Common myeloid progenitor, CD34-positive (primary cell): Measurements from ENCODE around the gene DENR.
"Not testable (repeated sequence)": the region's sequence is repeated elsewhere in the genome, so short reads cannot be mapped to it uniquely, and the experiment has no call there.

Experiments
- CTCF ChIA-PET: fragments of 350-600 bp; sonication (Branson Sonifier 250); formaldehyde crosslinking; loops from one replicate; lab custom pipeline; 2021; ENCODE audit warnings: antibody characterized with exemption; lab: Charles Lee
- POLR2A ChIA-PET: fragments of 350-600 bp; sonication (Branson Sonifier 250); formaldehyde crosslinking; loops from one replicate; lab custom pipeline; 2021; ENCODE audit warnings: antibody characterized with exemption; lab: Charles Lee
- DNase-seq, 3 donors: peaks; one replicate each; pipeline versions ENCODE4 v3.0.0 to v3.0.0-alpha.2; 2013
- H3K27ac ChIP-seq, 2 experiments: 1 replicate in 1 of 2; 2 replicates in 1 of 2; pipeline ENCODE4 v1.7.0; 2013; ENCODE audit warnings: inconsistent platforms in 2 of 2, low read length in 2 of 2, mild to moderate bottlenecking in 2 of 2, low read depth in 1 of 2, moderate library complexity in 1 of 2; ENCODE audit not compliant: severe bottlenecking in 2 of 2, insufficient read depth in 1 of 2, poor library complexity in 1 of 2
- H3K27me3 ChIP-seq, 5 experiments: replicated peaks in 2 of 5; 1 replicate in 3 of 5; 2 replicates in 2 of 5; pipeline versions ENCODE4 v1.6.1 to v1.7.0; 2013; ENCODE audit warnings: low read length in 4 of 5, mild to moderate bottlenecking in 2 of 5, moderate library complexity in 2 of 5, inconsistent platforms in 1 of 5; ENCODE audit not compliant: insufficient read depth in 5 of 5, control insufficient read depth in 4 of 5
- H3K36me3 ChIP-seq, 4 experiments: 1 replicate in 2 of 4; 2 replicates in 2 of 4; pipeline versions ENCODE4 v1.6.1 to v1.7.0; 2013; ENCODE audit warnings: low read length in 3 of 4, control low read depth in 1 of 4, mild to moderate bottlenecking in 1 of 4; ENCODE audit not compliant: control insufficient read depth in 4 of 4, insufficient read depth in 4 of 4
- H3K4me1 ChIP-seq, 4 experiments: 1 replicate in 3 of 4; 2 replicates in 1 of 4; pipeline versions ENCODE4 v1.6.1 to v1.7.1; 2013; ENCODE audit warnings: low read length in 3 of 4, mild to moderate bottlenecking in 3 of 4, control low read depth in 1 of 4, inconsistent platforms in 1 of 4, moderate library complexity in 1 of 4; ENCODE audit not compliant: control insufficient read depth in 4 of 4, insufficient read depth in 4 of 4; ENCODE audit errors: control extremely low read depth in 1 of 4
- H3K4me3 ChIP-seq, 7 experiments: 1 replicate in 4 of 7; 2 replicates in 3 of 7; pipeline versions ENCODE4 v1.5.1 to v1.7.0; 2013; ENCODE audit warnings: mild to moderate bottlenecking in 7 of 7, low read length in 6 of 7, moderate library complexity in 6 of 7, inconsistent platforms in 2 of 7, low read depth in 2 of 7, control low read depth in 1 of 7; ENCODE audit not compliant: insufficient read depth in 4 of 7, control insufficient read depth in 1 of 7; ENCODE audit errors: extremely low read depth in 1 of 7
- H3K9me3 ChIP-seq, 5 experiments: 1 replicate in 4 of 5; 2 replicates in 1 of 5; pipeline versions ENCODE4 v1.6.1 to v1.7.1; 2013; ENCODE audit warnings: low read length in 4 of 5, mild to moderate bottlenecking in 2 of 5, inconsistent platforms in 1 of 5, low read depth in 1 of 5, moderate library complexity in 1 of 5; ENCODE audit not compliant: control insufficient read depth in 4 of 5, insufficient read depth in 2 of 5; ENCODE audit errors: control extremely low read depth in 1 of 5
- WGBS: methylation state at CpG from one replicate; pipeline ENCODE4 v1.1.5; 2013; ENCODE audit not compliant: insufficient coverage; 5-methylcytosine and 5-hydroxymethylcytosine counted together

Gene DENR

DNA sequence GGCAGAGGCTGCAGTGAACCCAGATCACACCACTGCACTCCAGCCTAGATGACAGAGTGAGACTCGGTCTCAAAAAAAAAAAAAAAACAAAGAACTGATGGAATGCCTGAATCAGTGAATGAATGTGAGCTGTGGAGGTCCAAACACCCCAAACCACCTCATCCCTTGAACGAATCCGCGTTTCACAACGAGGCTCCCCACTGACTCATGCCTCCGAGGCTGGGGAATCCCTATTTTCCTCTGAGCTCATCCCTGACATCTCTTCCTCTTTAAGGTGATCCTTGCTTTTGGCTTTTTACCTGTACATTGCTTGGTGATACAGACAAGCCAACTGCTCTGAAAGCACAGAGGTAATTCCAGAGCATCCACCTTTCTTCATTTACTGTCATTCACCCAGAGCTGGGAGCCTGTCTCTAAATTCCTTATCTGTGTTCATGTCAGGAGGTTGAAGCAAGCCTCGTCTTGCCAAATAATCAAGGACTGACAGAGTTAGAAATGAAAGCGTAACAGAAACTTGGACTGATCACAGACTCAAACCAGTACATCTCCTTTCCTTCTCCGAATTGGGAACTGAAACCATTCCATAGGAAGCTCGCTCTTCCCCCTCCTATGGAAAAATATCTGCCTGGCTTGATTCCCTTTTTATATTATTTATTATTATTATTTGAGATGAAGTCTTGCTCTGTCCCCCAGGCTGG is 39.0 kb upstream of the DENR start:
- CTCF ChIA-PET, H3K4me1 ChIP-seq, DNase-seq, H3K4me3 ChIP-seq, H3K9me3 ChIP-seq, H3K36me3 ChIP-seq, POLR2A ChIA-PET, H3K27ac ChIP-seq, H3K27me3 ChIP-seq: not testable (repeated sequence)
- no CpG with 5 or more reads among the region's 10 CpGs for WGBS

DNA sequence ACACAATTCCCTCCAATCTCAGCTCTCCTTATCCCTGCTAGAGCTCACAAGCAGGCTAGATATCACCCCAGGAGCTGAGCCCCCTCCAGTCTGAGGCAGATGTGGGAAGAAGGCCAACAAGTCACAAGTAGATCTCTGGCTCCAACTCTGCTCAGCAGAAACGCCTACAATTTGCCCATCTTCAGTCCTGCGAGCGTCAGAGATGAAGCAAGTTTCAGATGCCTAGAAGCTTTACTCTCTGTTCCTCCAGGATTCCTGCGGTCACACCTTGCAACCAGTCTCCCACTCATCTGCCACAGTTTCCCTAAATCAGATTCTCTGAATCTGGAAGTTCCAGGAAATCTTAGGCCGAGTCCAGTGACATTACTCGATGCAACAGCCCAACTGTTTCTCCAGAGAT is 37.4 kb upstream of the DENR start:
- CTCF ChIA-PET, DNase-seq, H3K4me3 ChIP-seq, H3K27me3 ChIP-seq, H3K9me3 ChIP-seq, H3K4me1 ChIP-seq, H3K27ac ChIP-seq, H3K36me3 ChIP-seq, POLR2A ChIA-PET: not testable (repeated sequence)
- 97% methylated on average over 6 of the region's 6 CpGs for WGBS

DNA sequence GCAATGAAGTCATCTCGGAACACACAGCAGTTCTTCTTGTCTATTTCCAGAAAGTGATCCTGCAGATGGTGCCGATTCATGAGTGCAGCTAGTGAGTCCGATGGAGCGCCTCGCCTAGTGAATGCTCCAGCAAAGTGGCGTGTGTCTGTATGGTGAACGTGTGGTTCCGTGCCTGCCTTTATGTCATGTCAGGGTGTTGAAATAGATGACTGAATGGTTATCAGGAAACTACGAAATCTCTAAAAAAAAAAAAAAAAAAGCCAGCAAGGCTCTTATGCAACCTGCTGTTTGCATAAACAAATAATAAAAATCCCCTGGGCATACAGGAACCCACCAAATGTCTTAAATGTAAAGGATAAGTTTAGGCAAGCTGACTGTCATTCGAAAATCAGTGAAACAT is 36.0 kb upstream of the DENR start, which contains the start of gene HCAR3:
Gene HCAR3, minus strand, starts transcription at position 154 of the 400 bp plus-strand sequence. Its CDS starts 74 bp downstream, at position 80.
- H3K4me1 ChIP-seq, POLR2A ChIA-PET: not testable (repeated sequence)
- 100% methylated on average over 2 of the region's 10 CpGs for WGBS

GRCh38 chr12:122721057-122721545 is 31.5 kb upstream of the DENR start:
- Histone ChIP-seq H3K36me3 (no peaks in the 10 kb centered on the region), H3K9me3 (no peaks in the 10 kb centered on the region), H3K27me3 (no peaks in the 10 kb centered on the region), H3K4me3 (no peak overlapping the region), H3K27ac (no peak overlapping the region), H3K4me1 (peaks cover 2 to 33% (median 28%) of the 10 kb centered on the region in 4 experiments)
- DNase-seq, result no peak
- ChIA-PET POLR2A (interaction anchor here (0.6 kb wide), 1 partner anchor 54 kb away, joined by 3 read pairs; no protein-coding TSS in a partner anchor), CTCF (interaction anchor here (0.6 to 3.4 kb wide), 2 partner anchors 83 to 1656 kb away, joined by 3 to 10 read pairs; no protein-coding TSS in a partner anchor)
- 97% methylated on average over 6 of the region's 11 CpGs for WGBS

More for the DNA sequence above, 36.0 kb upstream of the DENR start, which contains the start of gene HCAR3:
- DNase-seq, result peak in 1 of 3 donors; percentile 32
- H3K27ac ChIP-seq, CTCF ChIA-PET, H3K4me3 ChIP-seq, H3K36me3 ChIP-seq, H3K27me3 ChIP-seq, H3K9me3 ChIP-seq: not testable (repeated sequence)

DNA sequence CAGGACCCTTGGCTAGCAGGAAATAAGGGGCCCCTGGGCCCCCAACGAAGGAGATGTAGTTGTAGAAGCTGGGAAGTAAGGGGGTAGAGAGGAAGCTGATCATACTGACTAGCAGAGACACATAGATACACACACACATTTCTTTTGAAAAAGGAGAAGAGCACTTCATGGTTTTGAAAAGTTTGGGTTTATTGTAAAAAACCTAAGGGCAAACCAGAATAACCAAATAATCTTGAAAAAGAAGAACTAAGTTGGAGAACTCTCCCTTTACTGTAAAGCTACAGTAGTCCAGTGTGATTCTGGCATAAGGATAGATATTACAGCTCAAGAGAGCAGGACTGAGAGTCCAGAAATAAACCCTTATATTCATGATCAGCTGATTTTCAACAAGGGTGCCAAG is 30.2 kb upstream of the DENR start:
- peaks cover 6 to 44% (median 34%) of the 10 kb centered on the region in 4 experiments for H3K4me1 ChIP-seq
- H3K36me3 ChIP-seq, result no peaks in the 10 kb centered on the region
- no peak overlapping the region for H3K27ac ChIP-seq
- ChIA-PET CTCF (interaction anchor here (0.8 to 3.4 kb wide), 4 partner anchors 10 to 84 kb away, joined by 3 to 10 read pairs (median 4); partner anchors contain the start of gene DENR), POLR2A (interaction anchor here (0.7 kb wide), 1 partner anchor 546 kb away, joined by 3 read pairs; no protein-coding TSS in a partner anchor)
- no peaks in the 10 kb centered on the region for H3K9me3 ChIP-seq
- peak in 2 of 3 donors; percentile 60 to 66 for DNase-seq
- no CpG with 5 or more reads among the region's 1 CpG for WGBS
- H3K27me3 ChIP-seq, result no peaks in the 10 kb centered on the region
- no peak overlapping the region for H3K4me3 ChIP-seq

GRCh38 chr12:122724641-122725243 is 27.9 kb upstream of the DENR start:
- POLR2A ChIA-PET, result no interaction called here
- Histone ChIP-seq H3K27me3 (no peaks in the 10 kb centered on the region), H3K4me3 (no peak overlapping the region), H3K9me3 (no peaks in the 10 kb centered on the region), H3K27ac (no peak overlapping the region), H3K4me1 (peaks cover 6 to 56% (median 35%) of the 10 kb centered on the region in 4 experiments), H3K36me3 (no peaks in the 10 kb centered on the region)
- CTCF ChIA-PET, result interaction anchor here (0.8 to 3.4 kb wide), 3 partner anchors 11 to 87 kb away, joined by 3 to 10 read pairs (median 4); no protein-coding TSS in a partner anchor
- 93% methylated on average over 11 of the region's 12 CpGs for WGBS
- DNase-seq, result no peak
